HG03469 (cell line): ENCODE data around the gene BSCL2.
"Not testable (repeated sequence)": the region's sequence is repeated elsewhere in the genome, so short reads cannot be mapped to it uniquely, and the experiment has no call there.

ENCODE experiments used
- ATAC-seq: cut with Tn5 transposase; IDR thresholded peaks from one replicate; pipeline ENCODE4 v1.9.1; 2021; ENCODE audit warnings: mild to moderate bottlenecking, moderate library complexity, moderate number of reproducible peaks; ENCODE audit not compliant: unreplicated experiment

The BSCL2 gene

DNA sequence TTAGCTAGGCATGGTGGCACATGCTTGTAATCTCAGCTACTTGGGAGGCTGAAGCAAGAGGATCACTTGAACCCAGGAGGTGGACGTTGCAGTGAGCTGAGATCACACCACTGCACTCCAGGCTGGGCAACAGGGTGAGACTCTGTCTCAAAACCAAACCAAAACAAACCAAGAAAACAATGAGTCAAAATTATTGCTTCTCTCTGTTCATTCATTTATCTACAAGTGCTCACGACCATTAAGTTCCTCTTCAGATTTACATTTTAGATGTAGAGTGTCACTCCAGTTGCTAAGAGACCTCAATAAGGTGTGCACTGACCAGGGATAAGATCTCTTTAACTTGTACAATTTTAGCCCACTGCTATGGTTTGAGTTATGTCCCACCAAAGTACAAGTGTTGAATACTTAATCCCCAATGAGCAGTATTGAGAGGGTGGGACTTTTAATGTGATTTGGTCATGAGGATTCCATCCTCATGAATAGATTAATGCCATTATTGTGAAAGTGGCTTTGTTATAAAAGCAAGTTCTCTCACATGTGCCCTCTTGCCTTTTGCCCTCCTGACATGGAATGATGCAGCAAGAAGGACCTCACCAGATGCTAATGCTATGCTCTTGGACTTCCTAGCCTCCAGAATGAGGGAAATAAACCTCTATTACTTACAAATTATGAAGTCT, 12.2 kb upstream of the BSCL2 start:
- ATAC-seq: no peak

DNA sequence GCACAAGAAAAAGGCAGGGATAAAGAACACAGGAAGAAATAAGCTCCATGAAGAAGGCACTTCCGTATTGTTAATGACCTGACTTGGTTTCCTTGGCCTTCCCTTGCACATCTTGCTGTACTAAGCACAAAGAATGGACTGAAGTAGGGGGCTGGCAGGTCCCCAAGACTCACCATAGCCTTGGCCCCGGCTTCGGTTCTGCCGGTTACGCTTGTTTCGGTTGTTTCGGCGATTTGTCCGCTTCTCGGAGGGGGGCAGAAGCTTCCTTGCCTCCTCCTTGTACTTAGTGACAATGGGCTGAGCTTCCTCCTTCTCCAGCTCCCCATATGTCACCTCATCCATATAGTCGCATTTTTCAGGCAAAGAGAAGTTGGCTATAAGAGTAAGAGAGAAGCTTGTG, 9.6 kb upstream of the BSCL2 start:
- no peak for ATAC-seq

DNA sequence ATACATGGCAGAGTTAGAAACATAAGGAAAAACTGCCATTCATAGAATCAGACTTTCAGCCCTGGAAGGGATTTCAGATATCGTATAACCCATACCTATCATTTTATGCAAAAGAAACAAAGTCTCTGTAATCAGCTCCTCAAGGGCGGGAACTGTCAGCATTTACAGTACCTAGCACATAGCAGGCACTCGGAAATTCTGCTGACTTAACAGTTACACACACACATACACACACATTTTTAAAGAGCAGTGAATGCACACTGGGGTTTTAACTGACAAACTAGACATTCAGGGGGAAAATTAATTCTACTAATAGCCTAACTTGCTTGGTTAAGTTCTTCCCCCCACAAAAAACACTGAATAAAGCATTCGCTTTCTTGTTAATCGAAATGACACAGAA, 9.0 kb upstream of the BSCL2 start:
- no peak for ATAC-seq

DNA sequence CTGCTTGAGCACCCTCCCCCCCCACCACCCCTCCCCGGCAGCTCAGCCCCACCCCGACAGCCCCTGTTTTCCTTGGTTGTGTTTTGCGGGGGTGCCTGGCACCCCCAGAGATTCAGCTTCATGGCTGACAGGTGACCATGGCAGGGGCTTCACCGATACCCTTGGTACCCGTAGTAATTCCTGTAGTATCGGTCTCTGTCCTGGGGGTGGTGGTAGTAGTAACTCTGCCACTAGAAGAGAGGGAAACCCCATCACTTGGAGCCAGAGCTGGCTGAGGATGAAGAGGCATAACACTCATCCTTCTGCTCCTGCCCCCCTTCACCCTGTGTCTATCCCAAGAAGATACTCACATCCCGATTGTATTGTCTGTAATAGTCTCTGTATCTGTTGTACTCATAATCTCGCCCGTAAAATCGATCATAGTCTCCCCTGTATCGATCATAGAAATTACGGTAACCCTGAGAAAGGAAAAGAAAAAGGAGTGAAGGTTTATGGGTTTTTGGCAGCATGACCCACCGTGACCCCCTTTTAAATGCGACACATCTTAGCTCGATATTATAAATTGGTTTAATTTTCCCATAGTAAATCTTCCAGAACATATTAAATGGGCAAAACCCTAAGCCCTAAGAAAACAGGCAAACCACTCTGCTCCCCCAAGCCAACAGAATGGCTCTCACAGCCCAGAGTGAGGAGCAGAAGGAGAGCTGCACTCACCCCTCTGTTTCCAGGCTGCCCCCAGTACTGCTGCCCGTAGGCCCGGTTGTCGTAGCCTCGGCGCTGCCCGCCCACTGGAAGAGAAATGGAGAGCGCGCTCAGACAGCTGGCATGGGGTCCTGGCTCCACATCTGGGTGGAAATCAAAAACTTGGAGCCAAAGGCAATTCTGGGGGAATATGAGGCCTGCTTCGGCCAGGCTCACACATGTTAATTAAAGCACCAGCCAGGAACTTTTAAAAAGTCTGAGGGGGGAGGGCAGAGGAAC, 8.2 kb upstream of the BSCL2 start:
- no peak for ATAC-seq

DNA sequence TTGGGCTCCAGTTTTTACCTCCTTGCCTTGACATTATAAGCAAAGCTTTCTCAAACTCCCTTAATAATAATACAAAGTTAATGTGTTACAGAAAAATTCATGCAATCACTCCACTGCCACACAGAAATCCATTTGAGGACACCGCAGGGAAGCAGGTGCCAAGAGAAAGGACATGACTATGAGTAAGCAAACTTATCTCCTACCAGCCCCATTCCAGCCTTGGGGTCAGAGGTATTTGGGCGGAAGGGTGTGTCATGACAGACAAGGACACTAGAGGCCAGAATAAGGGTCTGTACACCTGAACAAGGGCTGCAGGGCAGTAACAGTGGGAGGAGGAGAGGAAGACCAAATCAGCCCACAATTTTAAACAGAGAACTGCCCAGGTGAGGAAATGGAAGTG, 6.1 kb upstream of the BSCL2 start:
- no peak for ATAC-seq

DNA sequence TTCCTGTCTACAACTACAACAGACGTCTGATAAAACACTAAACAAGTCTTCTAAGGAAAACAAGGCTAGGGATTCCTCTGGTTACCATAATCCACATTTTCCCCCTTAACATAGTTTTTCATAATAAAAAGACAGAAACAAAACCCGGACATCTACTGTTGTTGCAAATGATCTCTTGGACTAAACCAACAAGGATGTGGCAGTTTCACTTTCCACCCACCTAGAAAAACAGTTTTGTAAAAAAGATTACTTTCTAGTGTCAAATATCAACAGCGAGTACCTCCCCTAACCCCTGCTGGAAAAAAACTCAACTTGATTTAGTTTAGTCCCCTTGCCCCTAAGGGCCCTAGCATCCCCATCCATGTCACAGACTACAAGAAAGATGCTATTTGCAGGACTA, 5.6 kb upstream of the BSCL2 start:
- no peak for ATAC-seq

DNA sequence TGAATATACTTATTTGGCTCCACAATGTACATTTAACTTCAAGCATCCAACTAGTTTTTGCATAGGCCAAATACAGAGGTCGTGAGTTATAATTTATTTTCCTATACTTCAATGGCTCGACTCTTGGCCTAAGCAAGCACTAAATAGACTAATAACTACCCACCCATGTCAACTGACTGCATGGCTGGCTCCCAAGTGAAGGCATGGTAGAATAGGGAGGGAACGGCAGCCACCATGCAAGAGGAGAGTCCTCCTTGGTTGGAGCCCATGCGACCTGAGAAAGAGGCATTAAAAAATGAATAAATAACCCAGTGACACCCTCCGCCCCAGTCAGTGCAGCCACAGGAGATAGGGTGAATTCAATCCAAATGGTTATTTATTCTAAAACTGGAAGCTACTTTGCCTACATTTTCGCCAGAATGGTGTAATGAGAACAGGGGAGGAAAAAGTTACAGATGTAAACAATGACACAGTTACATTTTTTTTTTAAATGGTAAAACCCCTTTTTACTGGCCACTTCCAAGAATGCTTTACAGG, 5.1 kb upstream of the BSCL2 start:
- ATAC-seq: no peak

DNA sequence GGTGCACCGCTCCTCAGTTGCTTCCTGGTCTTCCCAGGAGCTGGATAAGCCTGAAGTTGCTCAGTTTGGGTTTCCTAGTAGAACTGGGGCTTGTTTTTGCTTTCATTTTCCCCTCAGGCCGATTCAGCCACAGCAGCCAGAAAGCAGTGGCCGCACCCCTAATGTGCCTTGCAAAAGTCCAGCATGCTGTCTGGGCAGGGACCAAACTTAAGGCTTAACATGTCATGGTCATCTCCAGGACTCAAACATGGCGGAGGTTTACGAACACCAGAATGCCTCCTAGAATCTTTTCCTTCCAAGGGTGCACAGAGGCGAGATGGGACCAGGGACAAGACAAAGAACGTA, 2.7 kb upstream of the BSCL2 start:
- ATAC-seq: no peak

DNA sequence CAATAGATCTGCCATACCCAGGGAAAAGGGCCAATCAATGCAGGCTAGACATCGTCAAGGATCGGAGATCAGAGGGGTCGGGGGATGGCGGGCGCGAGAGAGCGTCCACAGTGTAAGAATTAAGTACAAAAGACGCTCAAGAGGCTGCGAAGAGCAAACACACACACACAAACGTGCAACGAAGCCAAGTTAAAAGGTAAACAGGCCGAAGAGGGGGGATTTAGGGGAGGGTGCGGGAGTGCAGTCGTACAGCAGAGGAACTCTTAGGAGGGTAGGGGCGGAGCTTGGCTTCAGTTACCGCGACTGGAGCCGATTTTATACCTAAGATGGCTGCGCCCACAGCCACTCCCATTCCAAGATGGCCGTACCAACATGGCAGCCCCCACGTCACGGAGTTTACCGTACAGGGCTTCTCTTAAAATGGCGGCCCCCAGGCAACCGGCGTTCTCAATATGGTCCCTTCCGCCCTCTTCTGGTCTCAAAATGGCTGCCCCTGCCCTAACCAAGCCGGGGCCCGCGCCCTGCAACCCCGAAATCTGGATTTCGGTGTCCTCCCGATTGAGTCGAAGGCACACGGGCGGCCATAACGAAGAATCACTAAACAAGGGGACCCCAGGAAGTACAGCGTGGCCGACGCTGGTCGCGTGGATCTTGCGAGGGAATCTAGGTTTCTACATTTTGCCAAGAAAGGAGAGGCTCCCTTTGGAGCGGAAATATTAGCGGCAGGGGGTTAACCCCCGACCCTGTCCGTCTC, 2.2 kb upstream of the BSCL2 start:
- ATAC-seq: peak; percentile 42

DNA sequence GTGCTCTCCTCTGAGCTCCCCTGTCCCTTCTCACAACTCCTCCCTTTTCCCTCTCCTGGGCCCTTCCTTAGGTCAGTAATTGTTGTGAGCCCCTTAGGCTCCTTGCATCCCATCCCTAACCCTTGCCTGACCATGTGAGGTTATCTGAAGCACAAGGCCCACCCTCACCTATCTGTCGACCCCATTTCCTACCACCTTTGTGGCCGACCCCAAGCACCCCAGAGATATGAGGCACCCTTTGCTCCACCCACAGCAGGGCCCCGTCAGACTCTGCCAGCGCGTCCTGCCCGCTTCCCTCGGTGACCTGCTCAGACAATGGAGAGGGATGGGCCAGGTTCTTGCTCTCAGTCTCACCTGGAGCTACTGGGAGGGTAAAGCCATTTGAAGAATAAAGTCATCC, 1.6 kb upstream of the BSCL2 start:
- ATAC-seq: no peak

DNA sequence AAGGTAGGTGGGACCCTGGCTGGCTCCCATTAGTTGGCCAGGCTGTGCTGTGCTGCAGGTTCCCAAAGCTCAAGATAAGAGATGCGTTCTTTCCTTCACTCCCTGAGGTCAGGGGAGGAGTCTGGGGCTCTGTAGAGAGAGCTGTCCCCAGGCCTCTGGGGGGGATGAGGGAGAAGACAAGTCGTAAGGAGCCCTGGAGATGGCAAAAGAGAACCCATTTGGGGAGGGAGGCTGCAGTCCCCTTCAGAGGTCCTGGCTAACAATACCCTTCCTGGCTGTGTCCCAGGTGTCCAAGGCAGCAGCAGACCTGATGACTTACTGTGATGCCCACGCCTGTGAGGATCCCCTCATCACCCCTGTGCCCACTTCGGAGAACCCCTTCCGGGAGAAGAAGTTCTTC, 1.2 kb upstream of the BSCL2 start:
- no peak for ATAC-seq

DNA sequence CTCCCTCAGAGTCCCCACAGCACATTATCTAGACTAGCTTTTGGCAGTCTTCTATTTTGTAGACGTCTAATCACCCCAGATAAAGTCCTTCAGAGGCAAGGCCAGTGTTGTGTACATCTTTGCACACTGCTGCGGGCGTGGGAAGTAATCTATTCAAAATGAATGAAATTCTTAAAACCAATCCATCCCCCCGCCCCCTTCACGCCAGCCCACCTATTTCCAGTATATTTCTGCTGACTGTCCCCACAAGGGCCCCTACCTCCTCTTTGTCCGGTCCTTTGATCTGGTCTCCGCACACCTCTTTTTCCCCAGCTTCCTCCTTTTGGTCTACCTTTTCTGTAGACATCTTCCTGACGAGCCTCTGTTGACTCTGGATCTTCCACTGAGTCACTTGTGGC, 375 bp downstream of the BSCL2 start:
- no peak for ATAC-seq

DNA sequence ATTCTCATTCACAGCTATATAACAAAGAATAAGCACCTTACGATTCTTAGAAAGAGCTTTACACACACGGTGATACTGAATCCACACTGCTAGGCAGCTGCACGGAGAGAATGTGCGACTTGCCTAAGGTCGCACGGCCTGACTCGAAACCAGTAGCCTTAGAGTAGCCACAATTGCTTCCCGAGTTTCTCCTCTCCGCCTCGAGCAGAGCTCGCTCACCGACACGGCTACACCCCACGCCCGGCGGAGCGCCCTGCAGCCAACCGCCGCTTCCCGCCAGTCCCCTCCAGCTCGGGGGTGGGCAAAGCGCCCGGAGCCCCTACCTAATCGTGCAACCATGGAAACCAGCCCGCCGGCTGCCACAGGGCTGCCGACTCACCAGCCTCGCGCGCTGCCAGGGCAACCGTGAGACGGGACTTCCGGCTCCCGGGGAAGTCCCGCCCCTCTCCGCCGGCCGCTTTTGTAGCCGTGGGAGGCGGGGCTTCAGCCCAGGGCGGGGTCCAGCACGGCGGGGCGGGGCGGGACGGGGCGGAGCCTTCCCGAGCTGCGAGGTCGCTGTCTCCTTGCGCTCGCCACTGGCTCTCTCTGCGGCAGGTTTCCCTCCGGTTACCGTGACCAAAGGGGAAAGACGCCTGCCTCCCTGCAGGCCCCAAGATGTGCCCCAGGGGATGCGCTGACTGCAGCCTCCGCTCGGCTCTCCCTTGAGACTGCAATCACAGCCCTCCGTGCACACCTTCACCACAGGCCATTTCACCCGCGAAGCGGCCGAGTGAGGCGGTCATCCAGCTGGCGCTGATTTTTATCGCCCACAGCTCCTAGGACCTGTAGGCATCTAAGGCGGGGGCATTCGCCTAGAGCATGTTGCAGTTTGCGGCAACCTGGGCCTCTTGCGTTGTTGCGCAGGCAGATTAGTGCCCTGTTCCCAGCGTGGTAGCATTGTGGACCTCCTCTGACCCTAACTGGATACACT, 1.1 kb downstream of the BSCL2 start:
- peak; percentile 31 for ATAC-seq

DNA sequence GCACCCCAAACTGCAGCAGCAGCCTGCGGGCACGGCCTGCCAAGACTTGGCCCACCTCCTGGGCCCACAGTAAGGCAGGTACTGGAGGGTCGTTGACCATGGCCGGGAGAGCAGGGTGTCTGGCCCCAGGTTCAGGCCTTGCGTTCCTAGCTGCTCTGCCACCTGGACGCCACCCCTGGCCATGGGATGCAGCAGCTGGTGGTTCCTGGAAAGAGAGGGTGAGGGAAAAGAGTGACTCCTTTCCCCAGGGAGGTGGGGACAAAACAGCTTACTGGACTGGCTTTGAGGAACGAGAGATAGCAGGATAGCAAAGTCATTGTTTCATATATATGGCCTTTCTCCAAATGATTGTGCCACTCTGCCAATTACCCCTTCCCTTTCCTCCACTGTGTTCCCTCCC, 1.8 kb downstream of the BSCL2 start:
- ATAC-seq: no peak

DNA sequence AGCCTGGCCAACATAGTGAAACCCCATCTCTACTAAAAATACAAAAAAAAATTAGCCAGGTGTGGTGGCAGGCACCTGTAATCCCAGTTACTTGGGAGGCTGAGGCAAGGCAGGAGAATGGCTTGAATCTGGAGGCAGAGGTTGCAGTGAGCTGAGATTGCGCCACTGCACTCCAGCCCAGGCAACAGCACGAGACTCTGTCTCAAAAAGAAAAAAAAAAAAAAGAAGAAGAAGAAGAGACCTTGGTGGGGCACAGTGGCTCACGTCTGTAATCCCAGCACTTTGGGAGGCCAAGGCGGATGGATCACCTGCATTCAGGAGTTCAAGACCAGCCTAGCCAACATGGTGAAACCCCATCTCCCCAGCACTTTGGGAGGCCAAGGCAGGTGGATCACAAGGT, 3.3 kb downstream of the BSCL2 start:
- ATAC-seq: not testable (repeated sequence)

DNA sequence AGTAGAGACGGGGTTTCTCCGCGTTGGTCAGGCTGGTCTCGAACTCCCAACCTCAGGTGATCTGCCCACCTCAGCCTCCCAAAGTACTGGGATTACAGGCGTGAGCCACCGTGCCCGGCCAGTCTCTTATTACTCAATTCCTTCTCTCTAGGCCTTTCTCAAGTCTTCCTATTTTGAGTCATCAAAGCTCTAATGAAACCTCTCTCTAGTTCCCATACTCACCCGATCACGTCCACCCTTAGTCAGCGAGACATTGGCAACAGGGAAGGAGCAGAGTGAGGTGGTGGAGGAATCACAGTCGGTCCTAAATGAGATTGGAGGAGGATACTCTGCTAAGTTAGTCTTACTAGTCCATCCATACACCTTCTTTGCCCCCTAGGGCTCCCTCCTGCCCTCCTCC, 5.0 kb downstream of the BSCL2 start:
- ATAC-seq: no peak

DNA sequence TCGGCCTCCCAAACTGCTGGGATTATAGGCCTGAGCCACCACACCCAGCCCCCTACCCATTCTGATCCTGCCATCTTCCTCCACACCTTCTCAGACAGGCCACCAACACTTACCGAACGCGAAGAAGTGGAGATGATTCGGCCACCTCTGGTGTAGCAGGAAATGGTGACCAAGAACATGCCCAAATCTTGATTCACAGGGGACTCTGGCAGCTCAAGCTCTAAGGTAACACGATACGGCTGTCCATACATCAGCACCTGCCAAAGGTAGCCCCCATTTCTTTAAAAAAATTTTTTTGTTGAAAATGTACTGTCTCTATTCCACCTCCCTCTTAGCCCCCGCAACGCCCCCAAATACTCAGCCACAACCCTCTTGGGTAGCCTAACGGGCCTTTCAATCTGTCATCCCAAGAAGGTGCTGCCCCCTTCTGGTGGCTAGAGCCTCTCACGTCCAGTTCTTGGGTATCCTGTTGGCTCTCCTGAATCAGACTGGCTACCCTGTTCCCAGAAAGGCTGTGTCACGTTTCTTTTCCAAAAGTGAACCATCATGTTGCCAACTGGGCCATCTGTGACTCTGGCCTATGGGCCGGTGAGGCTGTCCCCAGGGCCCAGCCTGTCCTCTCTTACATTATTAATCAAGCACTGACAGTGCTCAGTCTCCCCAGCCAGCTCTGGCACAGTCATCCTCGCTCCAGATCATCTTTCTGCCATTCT, 12.6 kb downstream of the BSCL2 start:
- no peak for ATAC-seq

DNA sequence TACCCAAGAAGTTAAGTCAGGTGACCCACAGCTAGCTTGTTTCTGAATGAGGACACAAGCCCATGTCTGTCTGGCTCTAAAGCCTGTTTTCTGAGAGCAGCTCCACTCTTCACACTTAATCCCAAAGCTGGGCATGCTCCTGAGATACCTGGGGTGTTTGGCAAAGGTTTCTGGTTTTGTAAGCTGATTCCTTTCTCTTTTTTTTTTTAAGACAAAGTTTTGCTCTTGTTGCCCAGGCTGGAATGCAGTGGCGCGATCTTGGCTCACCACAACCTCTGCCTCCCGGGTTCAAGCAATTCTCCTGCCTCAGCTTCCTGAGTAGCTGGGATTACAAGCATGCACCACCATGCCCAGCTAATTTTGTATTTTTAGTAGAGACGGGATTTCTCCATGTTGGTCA, 13.6 kb downstream of the BSCL2 start:
- not testable (repeated sequence) for ATAC-seq

DNA sequence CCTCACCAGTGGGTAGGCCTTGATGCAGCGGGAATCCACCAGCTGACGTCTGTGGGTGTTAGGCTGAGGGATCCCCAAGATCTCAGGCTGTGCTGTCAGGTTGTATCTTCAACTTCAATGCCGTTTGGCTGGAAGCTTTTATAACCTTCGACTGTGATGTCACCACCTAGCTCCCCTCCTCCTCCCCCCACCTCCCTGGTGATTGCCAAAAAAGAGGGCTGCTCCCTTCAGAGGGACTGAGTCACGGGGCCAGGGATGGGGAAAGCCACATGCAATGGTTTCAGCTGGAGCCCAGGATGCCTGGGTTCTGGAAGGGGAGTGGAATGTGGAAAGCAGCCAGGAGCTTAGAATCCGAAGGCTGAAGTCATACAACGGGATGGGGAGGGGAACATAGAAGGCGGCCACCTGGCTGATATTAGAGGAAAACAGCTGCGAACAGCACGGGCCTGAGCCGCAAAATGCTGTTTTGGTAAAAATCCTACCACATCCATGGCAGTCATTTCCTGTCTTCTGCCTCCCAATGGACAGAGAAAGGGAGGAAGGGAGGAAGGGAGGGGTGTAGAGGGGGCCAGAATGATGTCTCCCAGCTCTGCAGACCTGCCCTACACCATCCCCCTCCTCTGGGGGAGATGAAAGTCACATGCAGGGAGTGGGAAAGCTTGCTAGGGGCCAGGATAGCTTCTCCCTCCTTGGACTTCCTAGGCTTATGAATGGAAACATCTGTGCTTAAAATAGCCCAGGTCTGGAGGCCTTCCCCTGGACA, 17.6 kb downstream of the BSCL2 start, which contains the start of gene LRRN4CL:
LRRN4CL (minus strand) TSS at position 110 of the 763 bp plus-strand sequence. CDS start 1,022 bp downstream, outside the sequence.
- ATAC-seq: no peak
